Cardiac fibroblast (primary cell): ENCODE results near the gene C1orf122.
A peak's percentile ranks its signal among the peaks of the same experiment; 100 is the strongest.

Experiments
- DNase-seq, 2 donors: peaks; one replicate each; pipeline versions ENCODE4 v3.0.0 to v3.0.0-alpha.2; 2010; ENCODE audit warnings: low read depth in 2 of 2
- H3K4me3 ChIP-seq, 2 donors: replicated peaks in 1 of 2; 1 replicate in 1 of 2; 2 replicates in 1 of 2; pipeline ENCODE4 v1.5.1; 2011; ENCODE audit warnings: low read depth in 2 of 2, low read length in 2 of 2, mild to moderate bottlenecking in 2 of 2, moderate library complexity in 1 of 2
- TF ChIP-seq, protein P1 (sequence below): IDR thresholded peaks from one replicate; pipeline ENCODE4 v1.5.1; 2011; ENCODE audit warnings: low read depth, mild to moderate bottlenecking, low read length, inconsistent platforms

C1orf122 gene

GRCh38 chr1:37831109-37831508 lies 23.5 kb downstream of the C1orf122 start:
- TF ChIP-seq, protein P1, sequence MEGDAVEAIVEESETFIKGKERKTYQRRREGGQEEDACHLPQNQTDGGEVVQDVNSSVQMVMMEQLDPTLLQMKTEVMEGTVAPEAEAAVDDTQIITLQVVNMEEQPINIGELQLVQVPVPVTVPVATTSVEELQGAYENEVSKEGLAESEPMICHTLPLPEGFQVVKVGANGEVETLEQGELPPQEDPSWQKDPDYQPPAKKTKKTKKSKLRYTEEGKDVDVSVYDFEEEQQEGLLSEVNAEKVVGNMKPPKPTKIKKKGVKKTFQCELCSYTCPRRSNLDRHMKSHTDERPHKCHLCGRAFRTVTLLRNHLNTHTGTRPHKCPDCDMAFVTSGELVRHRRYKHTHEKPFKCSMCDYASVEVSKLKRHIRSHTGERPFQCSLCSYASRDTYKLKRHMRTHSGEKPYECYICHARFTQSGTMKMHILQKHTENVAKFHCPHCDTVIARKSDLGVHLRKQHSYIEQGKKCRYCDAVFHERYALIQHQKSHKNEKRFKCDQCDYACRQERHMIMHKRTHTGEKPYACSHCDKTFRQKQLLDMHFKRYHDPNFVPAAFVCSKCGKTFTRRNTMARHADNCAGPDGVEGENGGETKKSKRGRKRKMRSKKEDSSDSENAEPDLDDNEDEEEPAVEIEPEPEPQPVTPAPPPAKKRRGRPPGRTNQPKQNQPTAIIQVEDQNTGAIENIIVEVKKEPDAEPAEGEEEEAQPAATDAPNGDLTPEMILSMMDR = no peak
- H3K4me3 ChIP-seq = no peak overlapping the region
- DNase-seq = no peak

GRCh38 chr1:37831809-37832208 lies 24.2 kb downstream of the C1orf122 start:
- H3K4me3 ChIP-seq = no peak overlapping the region
- TF ChIP-seq, protein P1 = no peak
- DNase-seq = no peak

DNA sequence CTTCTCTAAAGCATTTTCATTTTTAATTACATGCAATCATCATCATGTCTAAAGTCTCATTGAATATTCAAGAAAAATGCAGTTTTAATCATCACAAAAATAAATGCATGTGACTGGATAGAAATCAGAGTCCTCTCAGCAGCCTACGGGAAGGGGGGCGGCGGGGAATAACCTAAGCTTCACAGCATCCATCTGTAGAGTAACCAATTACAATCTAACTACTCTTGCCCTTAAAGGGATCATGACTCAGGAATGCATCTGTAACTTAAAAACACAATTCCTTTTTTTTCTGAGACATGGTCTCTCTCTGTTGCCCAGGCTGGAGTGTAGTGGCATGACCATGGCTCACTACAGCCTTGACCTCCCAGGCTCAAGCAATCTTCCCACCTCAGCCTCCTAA lies 29.2 kb downstream of the C1orf122 start:
- H3K4me3 ChIP-seq = no peak overlapping the region
- DNase-seq = no peak
- TF ChIP-seq, protein P1 = no peak

- TF ChIP-seq, protein P1 = no peak
- no peak overlapping the region for H3K4me3 ChIP-seq
- DNase-seq = no peak
Measured at GRCh38 chr1:37839676-37840075, 32.1 kb downstream of the C1orf122 start.

GRCh38 chr1:37840711-37841110 lies 33.1 kb downstream of the C1orf122 start:
- H3K4me3 ChIP-seq = no peak overlapping the region
- peak in 1 of 2 donors; percentile 35 for DNase-seq
- TF ChIP-seq, protein P1 = no peak

- DNase-seq = no peak
- no peak overlapping the region for H3K4me3 ChIP-seq
- TF ChIP-seq, protein P1 = no peak
Measured at GRCh38 chr1:37841652-37842051, 34.1 kb downstream of the C1orf122 start.

- TF ChIP-seq, protein P1 = no peak
- no peak overlapping the region for H3K4me3 ChIP-seq
- no peak for DNase-seq
Measured at GRCh38 chr1:37844536-37844935, 36.9 kb downstream of the C1orf122 start.
